GM18861 (cell line): ENCODE data around the gene FBXL14.

Experiments used
- ATAC-seq: cut with Tn5 transposase; IDR thresholded peaks from one replicate; pipeline ENCODE4 v1.9.1; 2021; ENCODE audit not compliant: unreplicated experiment

FBXL14 gene

DNA sequence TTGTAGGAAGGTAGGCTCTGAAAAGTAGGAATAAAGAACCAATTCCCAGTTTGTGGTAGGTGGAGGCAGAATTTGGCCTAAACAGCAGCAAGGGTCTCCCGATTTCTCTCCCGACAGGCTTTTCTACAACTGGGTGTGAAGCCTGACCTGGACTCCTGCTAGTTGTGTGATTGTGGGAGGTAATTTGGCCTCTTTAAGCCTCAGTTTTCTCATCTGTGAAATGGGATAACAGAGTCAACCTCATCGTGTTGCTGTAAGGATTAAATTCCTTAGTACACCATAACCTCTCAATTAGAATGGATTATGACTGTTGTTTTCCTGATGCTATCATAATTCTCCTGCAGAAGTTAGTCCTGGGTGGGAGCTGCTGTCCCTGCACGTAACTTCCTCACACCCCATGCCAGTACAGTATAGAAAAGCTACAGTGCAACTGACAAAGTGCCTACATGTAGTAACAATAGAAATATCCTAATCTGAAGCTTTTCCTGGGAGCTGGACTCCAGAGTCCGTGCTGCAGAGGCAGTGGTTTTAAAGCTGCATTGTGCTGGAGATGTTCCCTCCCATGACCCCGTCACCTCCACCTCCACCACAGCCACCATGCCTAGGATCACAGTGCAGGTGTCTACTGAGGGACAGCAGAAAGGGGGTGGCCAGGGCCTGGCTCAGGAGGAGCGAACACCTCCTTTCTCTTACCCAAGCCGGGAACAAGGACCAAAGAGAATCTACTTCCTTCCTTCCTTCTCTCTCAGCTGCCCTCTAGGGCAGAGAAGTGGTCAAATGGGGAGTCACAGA, 76.5 kb downstream of the FBXL14 start:
- ATAC-seq: no peak

DNA sequence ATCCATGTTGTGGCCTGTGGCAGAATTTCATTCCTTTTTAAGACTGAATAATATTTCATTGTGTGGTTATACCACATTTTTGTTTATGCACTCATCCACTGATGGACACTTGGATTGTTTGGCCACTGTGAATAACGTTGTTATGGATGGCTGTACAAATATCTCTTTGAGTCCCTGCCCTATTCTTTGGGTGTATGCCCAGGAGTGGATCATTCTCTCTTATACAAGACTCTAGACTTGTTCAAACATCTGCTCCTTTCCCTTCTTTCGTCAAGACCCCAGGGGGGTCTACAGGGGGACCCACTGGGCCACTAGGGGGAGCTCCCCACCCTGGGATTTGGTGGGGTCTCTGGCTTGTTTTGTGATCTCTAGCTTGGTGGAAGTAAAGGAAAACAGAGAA, 77.4 kb downstream of the FBXL14 start:
- no peak for ATAC-seq
